Stimulated activated CD4-positive, alpha-beta T cell treated with anti-CD3 and anti-CD28 coated beads, Interleukin-15, amount 100 ng/mL, for 48 hours (primary cell): Measurements from ENCODE around the gene KIF3A.
A peak's percentile ranks its signal among the peaks of the same experiment; 100 is the strongest.

Source experiments
- DNase-seq, 2 donors: peaks; one replicate each; pipeline ENCODE4 v3.0.0-alpha.2; 2020; ENCODE audit warnings: low read depth in 2 of 2

Gene KIF3A

DNA sequence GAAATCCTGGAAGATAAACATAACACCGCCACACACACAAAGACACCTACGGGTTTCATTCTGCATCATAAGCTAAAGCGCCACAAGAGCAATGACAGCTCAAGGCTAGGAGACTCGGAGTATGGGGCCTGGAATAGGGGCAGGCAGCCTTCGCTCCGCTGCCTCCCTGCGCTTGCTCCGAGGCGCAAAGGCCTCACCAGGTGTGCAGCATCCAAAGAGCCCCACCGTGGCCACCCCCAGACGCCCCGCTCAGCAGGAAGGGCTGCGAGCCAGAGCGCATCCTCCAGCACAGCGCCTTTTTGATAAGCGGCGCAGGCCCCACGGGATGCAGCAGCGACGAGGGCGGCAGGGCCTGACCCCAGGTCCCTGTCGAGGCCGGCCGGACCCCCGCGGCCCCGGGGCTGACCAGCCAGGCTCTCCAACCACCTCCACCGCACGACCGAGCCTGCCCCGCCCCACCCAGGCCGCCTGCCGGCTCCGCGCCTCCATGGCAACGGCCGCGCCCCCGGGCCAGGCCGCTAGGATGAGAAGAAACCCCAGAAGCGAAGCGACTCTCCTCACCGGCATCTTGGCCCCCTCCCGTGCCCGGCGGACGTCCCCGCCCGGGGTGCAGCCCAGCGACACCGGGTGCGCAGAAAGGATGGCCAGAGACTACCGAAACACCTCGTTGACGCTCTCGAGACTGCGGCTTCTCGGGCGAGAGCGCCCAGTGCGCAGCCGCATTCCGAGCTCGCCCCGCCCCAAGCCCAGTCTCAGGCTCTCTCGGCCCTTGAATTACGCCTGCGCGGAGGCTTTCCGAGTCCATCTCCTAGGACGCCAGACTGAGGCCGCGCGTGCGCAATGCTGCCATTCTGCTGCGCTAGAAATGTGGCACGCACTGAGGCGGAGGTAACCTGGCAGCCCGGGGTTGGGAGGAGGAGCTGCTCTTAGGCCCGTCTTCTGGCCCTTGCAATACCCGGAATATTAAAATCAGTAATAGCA is at the start of gene KIF3A:
Gene KIF3A, minus strand, starts transcription at position 694 of the 981 bp plus-strand sequence. Its CDS starts 127 bp downstream, at position 567.
- peak; percentile 97 to 98 for DNase-seq

DNA sequence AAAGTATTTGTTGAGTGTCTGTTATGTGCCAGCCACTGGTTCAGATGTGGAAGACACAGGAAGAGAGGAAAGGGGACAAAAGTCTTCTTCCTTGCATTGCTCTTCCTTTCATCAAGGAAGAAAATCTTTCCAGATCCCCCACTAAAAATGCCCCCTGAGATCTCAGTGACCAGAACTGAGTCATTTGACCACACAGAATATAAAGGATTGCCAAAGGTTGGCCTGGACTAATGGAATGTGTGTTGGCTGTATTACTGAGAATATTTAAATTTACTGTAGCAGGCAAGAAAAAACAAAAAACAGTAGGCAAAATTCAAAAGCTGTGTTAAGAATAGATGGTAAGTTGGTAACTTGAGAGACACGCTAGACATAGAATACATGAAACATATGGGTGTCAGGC is 49.7 kb upstream of the KIF3A start:
- no peak for DNase-seq

DNA sequence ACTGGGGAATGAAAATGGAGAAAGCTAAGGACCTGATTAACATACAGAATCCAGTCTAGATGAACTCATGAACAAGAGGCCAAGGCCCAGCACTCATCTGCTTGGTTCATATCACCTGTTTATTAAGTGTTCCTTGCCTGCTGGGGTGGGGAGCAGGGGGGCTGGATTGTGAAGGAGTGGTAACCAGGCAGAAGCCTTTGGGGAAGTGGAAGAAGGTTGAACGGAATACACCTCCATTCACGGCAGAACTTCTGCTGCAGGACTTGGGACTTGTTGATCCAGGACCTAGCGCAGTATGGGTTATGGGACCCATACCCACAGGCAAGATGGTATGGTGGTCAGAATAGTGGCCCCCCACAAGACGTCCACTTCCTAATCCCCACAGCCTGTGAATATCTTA is 48.5 kb upstream of the KIF3A start:
- no peak for DNase-seq

DNA sequence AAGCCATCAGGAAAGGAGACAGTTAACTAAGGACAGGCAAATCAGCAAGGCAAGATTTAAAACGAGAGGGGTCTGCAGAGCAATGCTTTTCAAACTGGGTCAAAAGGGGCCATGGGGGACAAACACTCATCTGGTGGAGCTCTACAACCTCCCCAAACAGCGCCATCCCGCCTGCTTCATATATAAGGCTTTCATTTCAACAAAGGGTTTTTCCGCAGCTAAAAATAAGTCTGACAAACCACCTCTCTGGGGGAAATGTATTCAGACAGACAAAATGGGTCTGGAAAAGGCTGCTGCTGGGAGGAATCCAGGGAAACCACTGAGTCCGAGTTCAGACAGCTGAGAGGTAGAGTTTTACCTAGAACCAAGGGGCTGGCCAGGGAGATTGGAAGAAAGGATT is 48.0 kb upstream of the KIF3A start:
- no peak for DNase-seq

DNA sequence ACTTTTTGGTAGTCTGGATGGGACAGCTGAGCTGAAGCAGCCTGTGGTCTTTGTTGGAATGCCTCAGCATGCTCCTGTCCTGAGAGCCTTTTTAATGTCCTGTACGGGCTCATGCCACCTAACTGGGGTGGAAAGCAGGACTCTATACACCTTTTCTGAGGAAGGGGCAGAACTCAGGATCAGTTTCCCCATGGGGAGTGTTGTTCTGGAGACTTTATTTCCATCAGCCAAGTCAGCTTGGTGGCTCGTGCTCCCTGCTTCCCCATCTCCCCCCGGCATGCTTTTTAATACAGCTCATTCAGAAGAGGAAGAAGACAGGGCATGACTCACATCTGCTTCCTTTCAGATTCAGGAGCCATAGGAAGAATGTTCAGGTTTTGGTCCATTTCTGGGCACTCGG is 44.8 kb upstream of the KIF3A start:
- no peak for DNase-seq

DNA sequence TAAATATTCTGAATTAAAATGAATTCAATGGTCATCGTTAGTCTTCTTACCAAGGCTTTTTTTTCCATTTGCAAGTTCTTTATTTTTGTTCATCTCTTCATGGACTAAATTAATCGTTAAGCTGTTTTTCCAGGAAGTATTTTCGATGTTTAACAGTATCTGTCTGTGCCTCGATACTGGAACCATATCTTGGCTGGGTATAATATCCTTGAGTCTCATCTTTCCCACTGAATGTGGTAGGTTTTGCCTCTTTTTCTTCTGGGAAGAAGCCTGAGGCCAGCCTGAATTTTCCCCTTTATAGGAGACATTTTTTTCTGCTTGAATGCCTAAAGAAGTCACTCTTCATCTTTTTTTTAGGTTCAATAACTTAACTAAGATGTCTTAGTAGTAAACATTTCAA is 43.7 kb upstream of the KIF3A start:
- DNase-seq: no peak

DNA sequence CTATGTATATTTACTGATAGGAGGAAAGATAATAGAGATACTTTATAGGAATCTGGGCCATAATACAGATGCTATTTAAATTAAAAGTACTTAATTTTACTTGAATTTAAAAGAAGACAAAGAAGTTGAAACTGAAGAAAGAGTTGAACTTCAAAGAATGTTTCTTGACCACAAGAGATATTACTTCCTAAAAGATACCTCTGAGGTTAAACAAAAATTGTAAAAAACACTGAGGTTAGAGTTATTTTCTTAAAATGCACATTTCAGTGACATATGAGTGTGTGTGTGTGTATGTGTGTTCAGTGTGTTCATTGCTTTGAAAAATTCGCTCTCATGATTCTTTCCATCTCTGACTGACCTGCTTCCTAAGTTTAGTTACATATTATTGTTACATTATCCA is 43.2 kb upstream of the KIF3A start:
- DNase-seq: no peak

DNA sequence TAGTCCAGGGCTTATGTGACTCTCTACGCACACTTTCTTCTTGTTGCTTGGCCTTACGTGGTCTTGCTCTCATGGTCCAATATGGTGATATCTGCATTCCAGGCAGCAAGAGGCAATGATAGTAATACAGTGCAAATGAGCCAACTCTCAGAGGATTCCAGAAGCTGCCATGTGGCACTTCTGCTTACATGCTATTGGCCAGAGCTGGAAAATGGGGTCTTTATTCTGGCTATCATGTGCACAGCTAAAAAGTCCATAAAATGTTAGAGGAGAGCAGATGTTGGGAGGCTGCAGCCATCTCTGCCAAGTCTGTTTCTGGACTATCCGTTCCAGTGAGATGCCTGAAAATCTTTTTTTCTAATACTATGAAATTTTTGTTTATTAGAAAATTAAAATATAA is 42.6 kb upstream of the KIF3A start:
- no peak for DNase-seq

DNA sequence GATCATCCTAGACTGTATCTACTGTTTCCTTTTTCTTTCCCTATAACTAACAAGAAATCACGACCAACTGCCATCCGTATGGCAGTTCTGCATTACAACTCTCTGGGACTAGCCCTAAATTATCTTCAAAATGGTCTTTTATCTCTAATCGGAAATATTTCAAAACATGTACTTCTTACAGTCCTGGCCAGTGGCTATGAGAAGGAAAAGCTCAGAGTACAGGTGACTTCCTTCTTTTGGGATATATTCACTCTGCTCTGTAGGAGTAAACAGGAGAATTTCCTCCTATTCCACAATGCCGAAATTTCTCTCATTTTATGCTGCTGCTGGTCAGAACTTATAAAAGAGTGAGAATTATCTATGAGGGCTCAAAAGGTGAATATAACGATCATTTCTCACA is 41.5 kb upstream of the KIF3A start:
- DNase-seq: no peak

DNA sequence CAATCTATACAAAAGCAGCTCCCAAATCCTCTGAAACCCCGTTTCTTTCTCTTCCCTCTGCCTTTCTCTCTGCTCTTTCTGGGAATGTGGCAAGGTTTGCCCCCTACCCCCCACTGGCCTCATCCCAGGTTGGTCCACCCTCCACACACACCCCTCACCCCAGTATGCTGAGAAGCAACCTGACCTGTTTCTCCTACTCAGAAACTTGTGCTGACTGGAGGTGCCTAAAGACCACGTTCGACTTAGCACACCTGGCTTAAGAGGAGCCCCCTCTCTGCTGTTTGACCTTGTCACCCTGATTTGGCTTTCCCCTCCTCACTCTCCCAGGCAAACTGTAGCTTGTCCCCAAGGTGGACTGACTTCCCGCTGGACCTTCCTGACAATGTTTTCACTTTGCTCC is 40.8 kb upstream of the KIF3A start:
- DNase-seq: no peak

DNA sequence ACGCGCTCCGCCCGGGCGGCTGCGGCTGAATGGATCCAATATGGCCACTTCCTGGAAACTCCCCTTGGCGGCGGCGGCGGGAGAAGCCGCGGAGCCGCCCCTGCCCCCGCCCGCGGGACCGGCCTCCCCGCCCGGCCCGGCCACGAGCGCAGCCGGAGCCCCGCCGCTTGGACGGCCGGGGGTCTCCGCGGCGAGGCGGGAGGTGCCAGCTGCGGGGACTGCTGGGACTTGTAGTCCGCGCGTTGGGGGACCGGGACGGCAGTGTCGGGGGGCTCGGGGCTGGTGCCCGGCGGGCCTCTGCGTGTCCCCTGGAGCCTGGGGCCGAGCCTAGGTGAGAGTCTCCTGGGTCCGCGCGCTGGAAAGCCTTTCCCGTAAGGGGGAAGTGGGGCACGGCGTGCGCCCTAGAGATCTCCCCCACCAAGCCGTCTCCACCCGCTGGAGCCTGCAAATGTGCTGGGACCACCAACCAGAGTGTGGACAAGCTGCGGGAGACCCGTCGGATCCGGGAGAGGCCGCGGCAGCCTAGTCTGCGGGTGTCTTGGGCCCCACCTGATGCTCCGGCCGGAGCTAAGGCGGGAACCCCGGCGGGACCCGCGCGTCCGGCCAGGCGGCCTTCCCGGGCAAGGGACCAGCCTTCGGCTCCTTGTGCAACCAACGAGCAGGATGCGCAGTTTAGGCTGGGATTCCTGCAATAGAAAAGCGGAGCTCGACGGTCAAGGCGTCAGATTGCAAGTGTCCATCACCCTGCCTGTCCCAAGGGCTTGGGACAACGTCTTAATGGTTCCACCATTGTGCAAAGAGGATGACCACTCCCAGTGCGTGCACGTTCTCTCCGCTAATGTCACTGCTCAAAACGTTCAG is 40.1 kb upstream of the KIF3A start, which contains the start of gene SEPTIN8:
Gene SEPTIN8, minus strand, starts transcription at position 31 of the 861 bp plus-strand sequence. CDS start 102 bp downstream, outside the sequence.
- DNase-seq: peak in 1 of 2 donors; percentile 28

DNA sequence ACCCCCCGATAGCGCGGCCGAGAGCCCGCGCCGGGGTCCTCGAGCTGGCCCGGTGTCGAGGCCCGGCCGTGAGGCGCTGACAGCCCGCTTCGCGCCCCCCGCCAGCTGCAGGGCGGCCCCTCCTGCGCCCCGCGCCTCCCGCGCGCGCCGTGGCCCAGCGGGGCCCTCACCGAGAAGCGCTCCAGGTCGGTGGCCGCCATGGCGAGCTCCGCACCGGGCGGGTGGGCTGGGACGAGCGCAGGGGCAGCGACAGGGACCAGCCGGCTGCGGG is 39.5 kb upstream of the KIF3A start:
- no peak for DNase-seq

DNA sequence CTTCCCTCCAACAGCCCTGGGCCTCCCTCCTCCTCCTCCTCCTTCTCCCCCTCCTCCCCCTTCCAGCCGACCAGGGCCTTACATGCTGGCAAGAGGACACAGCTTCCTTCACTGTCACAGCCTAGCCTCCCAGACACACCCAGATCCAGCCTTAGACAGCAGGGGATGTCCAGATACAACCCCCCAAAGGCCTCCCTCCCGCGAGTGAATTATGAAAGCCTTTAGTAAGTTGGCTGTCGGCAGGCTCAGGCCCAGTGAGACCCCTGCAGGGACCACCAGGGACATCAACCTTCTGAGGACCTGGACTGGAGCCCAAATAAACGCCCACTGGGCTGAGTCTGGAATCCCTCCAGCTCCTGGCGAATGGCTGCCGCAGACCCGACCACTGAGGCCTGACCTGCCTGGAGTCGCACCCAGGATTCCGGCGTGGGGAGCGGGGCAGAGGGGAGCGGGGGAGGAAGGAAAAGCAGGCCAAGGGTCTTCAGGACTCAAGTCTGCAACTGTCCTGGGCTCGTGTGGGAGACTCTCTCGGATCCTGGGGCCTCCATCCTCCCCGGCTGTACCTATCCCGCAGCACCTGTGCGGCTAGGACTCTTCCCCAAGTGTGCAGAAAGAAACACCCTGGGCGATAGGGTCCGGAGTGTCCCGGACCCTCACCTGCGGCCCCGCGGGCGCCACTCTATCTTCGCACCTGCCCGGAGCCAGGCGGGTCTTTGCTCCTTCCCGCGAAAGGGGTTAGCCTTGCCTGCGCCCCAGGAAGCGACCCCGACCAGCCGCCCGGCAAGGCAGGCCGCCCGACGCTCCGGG is 39.0 kb upstream of the KIF3A start:
- DNase-seq: no peak

DNA sequence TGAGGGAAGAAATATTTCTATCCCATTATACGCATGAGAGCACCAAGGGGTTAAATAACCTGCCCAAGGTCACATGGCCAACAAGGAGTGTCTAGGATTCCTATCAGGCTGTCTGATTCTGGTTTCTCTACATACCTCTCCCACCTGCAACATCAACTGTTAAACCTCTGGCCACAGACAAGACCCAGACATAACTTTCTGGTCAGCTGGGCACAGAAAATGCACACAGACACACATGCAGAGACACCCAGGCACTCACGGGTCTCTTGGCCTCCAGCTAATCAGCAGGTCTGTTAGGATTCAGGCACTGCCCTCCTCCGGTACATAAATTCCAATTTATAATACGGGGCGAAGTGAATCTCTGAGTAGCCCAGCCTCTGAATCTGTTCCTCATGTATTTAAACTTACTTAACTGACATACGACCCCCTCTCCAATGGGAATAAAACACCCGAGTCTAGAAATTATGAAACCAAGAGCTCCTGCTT is 38.2 kb upstream of the KIF3A start:
- DNase-seq: no peak

DNA sequence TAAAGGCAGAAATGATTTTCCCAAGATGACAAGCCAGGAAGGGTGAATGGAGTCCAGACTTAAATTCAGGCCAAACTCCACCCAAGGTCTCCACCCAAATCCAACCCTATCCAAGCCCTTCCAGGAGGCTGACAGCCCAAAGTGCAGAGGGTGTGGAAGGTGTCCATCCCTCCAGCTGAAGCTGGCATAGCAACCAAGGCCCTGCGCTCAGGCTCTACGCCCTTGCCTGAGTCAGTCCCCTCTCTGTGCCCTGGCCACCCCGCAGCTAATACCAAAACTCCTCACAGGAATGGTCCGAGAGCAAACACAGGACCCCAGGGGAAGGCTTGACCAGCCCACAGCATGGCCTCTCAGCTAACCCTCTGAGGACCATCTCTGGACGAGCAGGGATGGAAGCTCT is 37.5 kb upstream of the KIF3A start:
- DNase-seq: no peak

DNA sequence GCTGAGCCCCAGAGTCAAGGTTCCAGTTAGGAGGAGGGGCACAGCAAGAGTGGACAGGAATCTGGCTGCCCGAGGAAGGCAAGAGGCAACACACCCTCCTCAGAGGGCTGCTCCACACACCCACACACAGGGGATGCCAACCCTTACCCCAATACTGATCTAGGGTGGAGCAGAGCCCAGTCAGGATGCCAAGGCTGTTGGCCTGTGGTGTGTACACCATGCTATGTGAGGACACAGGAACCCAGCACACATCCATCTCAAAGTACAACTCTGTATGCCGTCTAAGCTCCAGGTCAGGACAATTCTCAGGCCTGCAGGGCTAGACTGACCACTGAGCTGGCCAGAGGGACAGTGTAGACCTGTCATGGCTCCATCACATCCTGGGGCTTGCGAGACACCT is 37.1 kb upstream of the KIF3A start:
- DNase-seq: no peak

DNA sequence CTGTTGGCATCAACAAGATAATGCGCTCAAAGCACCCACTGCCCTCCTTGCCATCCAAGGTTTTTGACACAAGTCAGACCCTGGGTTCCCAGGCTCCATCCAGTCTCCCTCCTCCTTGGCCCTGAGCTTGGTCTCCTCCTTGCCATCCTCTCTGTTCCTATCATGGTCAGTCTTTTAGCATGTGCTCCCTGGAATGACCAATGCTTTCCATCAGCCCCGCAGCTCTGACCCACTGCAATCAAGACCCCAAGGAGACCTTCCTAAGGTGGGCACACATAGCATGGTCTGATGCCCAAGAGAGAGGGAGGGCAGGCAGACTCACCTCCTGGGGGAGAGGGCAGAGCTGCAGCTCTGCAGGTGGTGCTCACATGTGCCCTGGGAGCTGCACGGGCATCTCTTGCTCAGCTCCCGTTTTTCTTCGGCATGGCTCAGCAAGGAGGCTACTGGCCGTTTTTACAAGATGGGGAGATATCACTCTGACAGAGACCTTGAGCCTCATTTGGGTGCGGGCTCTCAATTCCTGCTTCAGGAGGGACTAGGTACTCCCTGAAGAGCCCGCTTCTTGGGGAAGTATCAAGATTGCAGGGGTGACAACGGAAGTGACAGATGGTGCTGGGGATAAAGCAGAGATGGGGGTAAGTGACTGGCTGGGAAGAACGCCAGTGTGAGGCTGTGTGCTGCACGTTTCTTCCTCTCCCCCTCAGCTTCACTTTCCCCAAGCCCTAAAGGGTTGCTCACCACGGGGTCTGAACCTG is 36.4 kb upstream of the KIF3A start:
- DNase-seq: no peak

DNA sequence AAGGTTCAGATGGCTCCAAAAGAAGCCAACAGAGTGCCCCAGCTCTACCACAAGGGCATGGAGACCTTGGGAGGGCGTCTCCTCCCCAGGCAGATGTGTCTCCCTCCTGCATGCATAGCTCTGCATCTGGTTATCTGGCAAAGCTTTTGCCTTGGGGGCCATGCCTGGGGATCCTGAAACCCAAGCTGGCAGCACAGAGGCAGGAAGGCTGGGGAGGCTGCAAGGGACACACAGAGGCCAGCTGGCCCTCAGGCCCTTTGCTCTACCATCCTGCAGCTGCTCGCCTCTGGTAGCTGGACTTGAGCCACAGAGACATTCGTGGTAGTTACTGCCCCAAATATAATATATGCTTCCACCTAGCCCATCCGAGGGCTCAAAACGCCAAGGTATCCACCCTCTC is 35.8 kb upstream of the KIF3A start:
- no peak for DNase-seq

DNA sequence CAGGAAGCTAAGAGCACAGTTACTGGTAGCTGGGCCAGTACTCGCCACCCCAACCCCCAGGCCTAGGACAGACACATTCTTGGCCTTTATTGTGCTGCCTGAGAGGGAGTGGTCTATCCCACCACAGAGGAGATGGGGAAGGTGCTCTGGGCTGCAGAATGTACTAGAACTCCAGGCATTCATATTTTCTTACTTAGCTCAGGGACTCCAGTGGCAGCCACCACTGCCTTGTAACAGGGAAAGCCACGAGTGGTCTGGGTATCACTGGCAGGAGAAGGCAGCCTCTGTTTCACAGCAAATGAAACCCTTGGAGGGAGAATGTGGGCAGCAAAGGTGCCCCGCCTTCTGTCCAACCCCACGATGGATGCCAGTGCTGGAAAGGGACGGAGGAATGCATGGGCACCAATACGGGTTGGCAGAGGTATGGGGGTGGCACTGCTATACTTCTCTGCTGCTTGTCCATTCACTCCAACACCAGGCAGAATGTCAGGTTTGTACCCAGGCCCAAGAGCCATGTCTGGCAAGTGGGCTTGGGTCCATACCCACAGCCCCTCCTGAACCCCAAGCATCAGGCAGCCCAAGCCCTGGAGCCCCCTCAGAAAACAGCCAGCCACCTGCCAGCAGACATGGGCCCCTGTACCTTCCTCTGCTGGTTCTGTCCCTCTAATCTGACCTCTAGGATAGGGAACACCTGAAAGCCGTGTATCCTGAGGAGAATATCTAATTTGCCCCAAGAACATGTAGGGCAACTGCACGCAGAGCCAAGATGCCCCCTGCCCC is 35.1 kb upstream of the KIF3A start:
- DNase-seq: no peak

DNA sequence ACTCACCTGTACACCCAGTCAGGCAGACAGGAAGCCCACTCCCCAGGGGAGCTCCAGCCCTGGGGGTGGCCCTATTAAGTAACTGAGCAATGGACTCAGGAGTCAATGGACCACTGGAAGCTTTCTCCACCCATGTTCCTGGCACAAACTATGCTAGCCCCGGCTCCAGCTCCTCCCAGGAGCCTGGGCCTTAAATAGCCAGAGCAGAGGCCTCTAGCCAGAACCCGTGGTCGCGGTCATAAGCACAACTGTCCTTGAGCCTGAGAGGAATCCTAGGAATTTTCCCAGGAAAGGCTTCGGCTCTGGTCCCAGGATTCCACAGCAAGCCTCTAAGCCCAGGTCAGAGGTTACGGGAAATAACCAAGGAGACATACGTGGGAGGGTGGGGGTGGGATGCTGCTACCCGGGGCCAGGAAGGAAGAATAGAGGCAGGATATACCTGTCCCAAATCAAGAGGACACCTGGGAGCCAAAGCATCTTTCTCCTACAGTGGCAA is 34.2 kb upstream of the KIF3A start:
- DNase-seq: no peak
